Measurements from ENCODE around the gene IGSF22. TPM values are rescaled to one million over a fixed set of nuclear protein-coding genes. Genes with fewer than 3 reads are reported as not detected.

IGSF22 gene
- total and polyA plus RNA-seq, 2 donors: 0.38 to 0.57 TPM

DNA sequence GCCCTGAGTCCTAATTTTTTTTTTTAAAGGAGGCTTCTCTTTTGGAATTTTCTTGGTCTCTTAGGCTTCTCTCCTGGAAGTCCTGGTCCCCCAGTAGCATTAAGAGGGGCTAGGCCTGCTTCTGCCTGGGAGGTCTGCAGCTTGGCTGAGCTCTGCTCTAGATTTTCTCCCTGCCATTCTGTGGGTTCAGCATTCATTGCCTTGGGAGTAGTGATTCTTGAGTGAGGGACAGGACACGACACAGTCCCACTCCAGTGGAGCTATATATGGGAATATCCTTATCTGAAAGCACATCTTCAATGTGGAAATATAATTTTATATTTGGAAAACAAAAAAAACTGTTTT lies 3.7 kb downstream of the IGSF22 start:
- H3K27ac ChIP-seq (ENCODE audit: low read depth in 1 of 2, low read length in 1 of 2): no peak overlapping the region
- H3K4me3 ChIP-seq (ENCODE audit: low read length in 2 of 2): no peak overlapping the region
- peaks cover 0 to 5% of the 10 kb centered on the region in 2 donors for H3K9me3 ChIP-seq (ENCODE audit: control insufficient read depth in 2 of 2, insufficient read depth in 1 of 2, low read length in 1 of 2)
- no peak for DNase-seq (ENCODE audit: low read depth in 6 of 9, low spot score in 9 of 9)
- H3K27me3 ChIP-seq (ENCODE audit: control insufficient read depth in 2 of 2, insufficient read depth in 1 of 2, low read length in 1 of 2): peaks cover 4 to 19% of the 10 kb centered on the region in 2 donors
- no peaks in the 10 kb centered on the region for H3K36me3 ChIP-seq (ENCODE audit: control insufficient read depth in 2 of 2, insufficient read depth in 2 of 2, low read length in 1 of 2)
- H3K4me1 ChIP-seq (ENCODE audit: control insufficient read depth in 2 of 2, insufficient read depth in 2 of 2, low read length in 2 of 2): peaks cover 0 to 15% of the 10 kb centered on the region in 2 donors
- WGBS: 53% methylated on average over 1 of the region's 1 CpG

DNA sequence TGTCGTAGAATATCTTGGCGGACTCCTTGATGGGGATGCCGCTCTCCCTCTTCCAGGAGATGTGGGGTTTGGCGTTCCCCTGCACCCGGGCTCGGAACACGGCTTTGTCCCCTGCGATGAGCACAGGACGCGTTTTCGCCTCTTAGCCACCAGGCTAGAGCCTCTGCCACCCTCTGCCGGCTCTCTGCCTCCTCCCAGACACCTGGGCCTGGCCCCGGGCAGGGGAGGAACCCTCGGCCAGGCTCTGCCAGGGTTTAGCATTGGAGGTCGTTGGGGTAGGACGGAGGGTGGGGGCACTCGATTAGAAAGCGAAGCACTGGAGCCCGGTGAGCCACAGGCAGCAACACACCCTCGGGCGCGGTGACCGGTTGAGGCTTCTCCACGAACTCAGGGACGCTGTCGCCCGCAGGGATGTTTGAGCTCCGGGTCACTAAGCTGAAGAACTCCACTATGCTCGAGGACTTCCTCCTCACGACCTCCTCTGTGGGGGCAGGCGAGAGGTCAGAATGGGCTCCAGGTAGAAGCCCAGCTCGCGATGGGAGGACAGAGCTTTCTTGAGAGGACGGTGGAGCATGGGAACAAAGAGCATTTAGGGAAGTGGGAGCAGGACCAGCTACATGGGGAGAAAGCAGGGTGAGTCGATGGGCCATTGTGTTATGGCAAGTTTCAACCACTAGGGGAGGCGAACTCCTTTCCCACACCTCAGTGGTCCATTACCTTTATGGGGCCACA lies 4.3 kb downstream of the IGSF22 start:
- 1% methylated on average over 36 of the region's 36 CpGs for WGBS
- peak in 5 of 9 donors; percentile 28 to 66 (median 52) for DNase-seq (ENCODE audit: low read depth in 6 of 9, low spot score in 9 of 9)

DNA sequence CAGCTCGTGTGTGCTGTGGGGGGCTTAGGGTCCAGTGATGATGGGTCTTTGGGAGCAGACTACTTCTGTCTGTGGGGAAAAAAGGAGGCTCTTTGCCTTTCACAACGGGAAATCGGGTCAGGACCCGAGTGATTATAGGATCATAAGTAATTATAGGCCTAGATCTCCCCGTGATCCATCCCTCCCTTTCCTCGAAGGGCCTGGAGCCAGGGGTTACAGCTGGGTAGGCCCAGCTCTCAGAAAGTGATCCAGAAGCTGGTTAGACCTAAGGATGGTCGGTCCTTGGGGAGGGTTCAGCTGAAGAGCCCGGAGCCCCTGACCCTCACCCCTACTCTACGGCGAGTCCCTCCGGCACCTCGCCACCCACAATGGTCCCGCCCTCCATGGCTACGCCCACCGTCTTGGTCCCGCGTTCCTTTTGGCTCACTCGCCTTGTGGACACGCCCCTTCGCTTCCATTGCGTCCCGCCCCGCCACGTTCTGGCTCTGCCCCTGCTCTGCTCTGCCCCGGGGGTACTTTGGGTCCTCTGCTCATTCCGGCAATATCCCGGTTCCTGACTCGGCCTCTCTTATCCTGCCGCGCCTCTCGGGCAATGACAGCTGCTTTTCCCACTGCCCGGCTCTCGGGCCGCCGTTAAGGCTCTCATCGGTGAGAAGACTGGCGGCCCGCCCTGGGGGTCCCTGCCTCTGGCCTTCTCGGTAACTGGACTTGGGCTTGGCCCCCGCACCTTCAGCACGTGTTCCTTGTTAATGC lies 5.0 kb downstream of the IGSF22 start:
- peaks cover 4 to 23% of the 10 kb centered on the region in 2 donors for H3K27me3 ChIP-seq (ENCODE audit: control insufficient read depth in 2 of 2, insufficient read depth in 1 of 2, low read length in 1 of 2)
- no peaks in the 10 kb centered on the region for H3K36me3 ChIP-seq (ENCODE audit: control insufficient read depth in 2 of 2, insufficient read depth in 2 of 2, low read length in 1 of 2)
- WGBS: 8% methylated on average over 41 of the region's 41 CpGs
- H3K9me3 ChIP-seq (ENCODE audit: control insufficient read depth in 2 of 2, insufficient read depth in 1 of 2, low read length in 1 of 2): peaks cover 0 to 5% of the 10 kb centered on the region in 2 donors
- H3K4me3 ChIP-seq (ENCODE audit: low read length in 2 of 2): peak overlapping the region; percentile 54
- DNase-seq (ENCODE audit: low read depth in 6 of 9, low spot score in 9 of 9): peak; percentile 37 to 85 (median 57)
- peaks cover 0 to 15% of the 10 kb centered on the region in 2 donors for H3K4me1 ChIP-seq (ENCODE audit: control insufficient read depth in 2 of 2, insufficient read depth in 2 of 2, low read length in 2 of 2)
- no peak overlapping the region for H3K27ac ChIP-seq (ENCODE audit: low read depth in 1 of 2, low read length in 1 of 2)

More for the DNA sequence above, 4.3 kb downstream of the IGSF22 start:
- peaks cover 4 to 20% of the 10 kb centered on the region in 2 donors for H3K27me3 ChIP-seq (ENCODE audit: control insufficient read depth in 2 of 2, insufficient read depth in 1 of 2, low read length in 1 of 2)
- no peak overlapping the region for H3K27ac ChIP-seq (ENCODE audit: low read depth in 1 of 2, low read length in 1 of 2)
- H3K9me3 ChIP-seq (ENCODE audit: control insufficient read depth in 2 of 2, insufficient read depth in 1 of 2, low read length in 1 of 2): peaks cover 0 to 5% of the 10 kb centered on the region in 2 donors
- peak overlapping the region; percentile 54 for H3K4me3 ChIP-seq (ENCODE audit: low read length in 2 of 2)
- no peaks in the 10 kb centered on the region for H3K36me3 ChIP-seq (ENCODE audit: control insufficient read depth in 2 of 2, insufficient read depth in 2 of 2, low read length in 1 of 2)
- peaks cover 0 to 15% of the 10 kb centered on the region in 2 donors for H3K4me1 ChIP-seq (ENCODE audit: control insufficient read depth in 2 of 2, insufficient read depth in 2 of 2, low read length in 2 of 2)

DNA sequence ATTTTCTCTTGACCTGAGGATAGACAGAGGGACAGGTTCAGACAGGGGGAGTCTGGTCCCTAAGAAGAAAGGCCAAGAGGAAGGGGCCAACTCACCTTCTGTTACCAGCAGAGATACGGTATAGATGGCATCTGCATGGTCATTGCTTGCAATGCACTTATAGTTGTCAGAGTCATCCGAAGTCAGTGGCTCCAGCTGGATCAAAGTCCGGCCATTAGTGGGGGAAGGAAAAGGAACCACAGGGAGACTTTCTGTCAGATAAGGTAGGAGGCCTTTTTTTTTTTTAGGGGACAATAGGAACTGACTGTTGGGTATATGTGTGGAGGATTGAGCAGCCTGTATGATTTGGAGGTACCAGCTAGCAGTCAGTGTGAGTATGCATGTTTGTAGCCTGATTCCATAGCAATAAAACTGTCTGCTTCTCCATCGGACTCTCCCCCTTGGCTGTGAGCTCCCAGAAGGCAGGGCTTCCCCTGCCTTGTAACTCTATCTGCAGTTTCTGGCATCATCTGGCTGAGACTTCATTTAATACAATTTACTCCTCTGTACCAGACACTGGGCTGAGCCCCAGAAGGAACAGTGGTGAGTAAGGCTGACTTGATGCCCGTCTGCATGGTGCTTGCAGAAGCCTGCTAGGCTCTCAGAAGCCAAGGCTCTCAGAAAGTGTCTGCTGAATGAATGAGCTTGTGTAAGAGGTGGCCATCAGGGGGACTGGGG lies 5.7 kb downstream of the IGSF22 start:
- DNase-seq (ENCODE audit: low read depth in 6 of 9, low spot score in 9 of 9): no peak
- H3K36me3 ChIP-seq (ENCODE audit: control insufficient read depth in 2 of 2, insufficient read depth in 2 of 2, low read length in 1 of 2): no peaks in the 10 kb centered on the region
- H3K27me3 ChIP-seq (ENCODE audit: control insufficient read depth in 2 of 2, insufficient read depth in 1 of 2, low read length in 1 of 2): peaks cover 4 to 23% of the 10 kb centered on the region in 2 donors
- H3K9me3 ChIP-seq (ENCODE audit: control insufficient read depth in 2 of 2, insufficient read depth in 1 of 2, low read length in 1 of 2): peaks cover 0 to 5% of the 10 kb centered on the region in 2 donors
- no peak overlapping the region for H3K27ac ChIP-seq (ENCODE audit: low read depth in 1 of 2, low read length in 1 of 2)
- WGBS: 95% methylated on average over 5 of the region's 5 CpGs
- H3K4me3 ChIP-seq (ENCODE audit: low read length in 2 of 2): no peak overlapping the region
- peaks cover 0 to 15% of the 10 kb centered on the region in 2 donors for H3K4me1 ChIP-seq (ENCODE audit: control insufficient read depth in 2 of 2, insufficient read depth in 2 of 2, low read length in 2 of 2)

DNA sequence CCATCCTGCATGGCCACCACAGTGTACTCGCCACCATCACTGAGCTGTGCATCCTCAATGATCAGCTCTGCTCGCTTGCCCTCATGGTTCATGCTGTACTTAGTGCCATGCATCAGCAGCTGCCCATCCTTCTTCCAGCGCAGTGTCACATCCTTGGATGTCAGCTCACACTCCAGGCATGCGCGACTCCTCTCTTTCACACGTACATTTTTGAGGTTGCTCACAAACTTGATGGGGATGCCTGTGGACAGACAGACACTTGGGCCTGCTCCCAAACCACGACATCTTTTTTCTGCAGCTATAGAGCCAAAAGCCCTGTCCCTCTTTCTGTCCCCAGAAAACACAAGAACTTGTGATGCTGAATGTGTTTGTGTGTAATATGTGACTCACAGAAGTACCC lies 10.5 kb downstream of the IGSF22 start:
- 88% methylated on average over 7 of the region's 7 CpGs for WGBS

DNA sequence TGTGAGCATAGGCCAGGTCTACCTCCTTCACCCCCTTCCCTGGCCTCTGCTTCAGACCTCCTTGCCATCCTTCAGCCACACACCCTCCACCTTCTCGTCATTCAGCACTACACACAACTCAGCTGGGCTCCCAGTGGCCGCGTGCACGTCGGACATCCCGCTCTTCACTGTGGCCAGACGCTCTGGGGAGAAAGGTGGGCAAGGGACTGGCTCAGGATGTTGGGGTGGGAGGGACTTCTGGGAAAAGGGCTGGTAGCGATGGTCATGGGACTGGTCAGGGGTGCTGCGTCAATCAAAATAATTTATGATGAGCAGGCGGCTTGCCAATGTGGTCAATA lies 11.6 kb downstream of the IGSF22 start:
- H3K4me1 ChIP-seq (ENCODE audit: control insufficient read depth in 2 of 2, insufficient read depth in 2 of 2, low read length in 2 of 2): no peaks in the 10 kb centered on the region
- DNase-seq (ENCODE audit: low read depth in 6 of 9, low spot score in 9 of 9): no peak
- H3K4me3 ChIP-seq (ENCODE audit: low read length in 2 of 2): no peak overlapping the region
- no peak overlapping the region for H3K27ac ChIP-seq (ENCODE audit: low read depth in 1 of 2, low read length in 1 of 2)
- WGBS: 89% methylated on average over 10 of the region's 10 CpGs
- H3K27me3 ChIP-seq (ENCODE audit: control insufficient read depth in 2 of 2, insufficient read depth in 1 of 2, low read length in 1 of 2): peaks cover 4 to 9% of the 10 kb centered on the region in 2 donors
- H3K36me3 ChIP-seq (ENCODE audit: control insufficient read depth in 2 of 2, insufficient read depth in 2 of 2, low read length in 1 of 2): no peaks in the 10 kb centered on the region
- peaks cover 0 to 3% of the 10 kb centered on the region in 2 donors for H3K9me3 ChIP-seq (ENCODE audit: control insufficient read depth in 2 of 2, insufficient read depth in 1 of 2, low read length in 1 of 2)

More for the DNA sequence above, 10.5 kb downstream of the IGSF22 start:
- Histone ChIP-seq H3K4me1 (ENCODE audit: control insufficient read depth in 2 of 2, insufficient read depth in 2 of 2, low read length in 2 of 2) (no peaks in the 10 kb centered on the region), H3K27me3 (ENCODE audit: control insufficient read depth in 2 of 2, insufficient read depth in 1 of 2, low read length in 1 of 2) (peaks cover 4 to 8% of the 10 kb centered on the region in 2 donors), H3K36me3 (ENCODE audit: control insufficient read depth in 2 of 2, insufficient read depth in 2 of 2, low read length in 1 of 2) (no peaks in the 10 kb centered on the region), H3K27ac (ENCODE audit: low read depth in 1 of 2, low read length in 1 of 2) (no peak overlapping the region), H3K4me3 (ENCODE audit: low read length in 2 of 2) (no peak overlapping the region), H3K9me3 (ENCODE audit: control insufficient read depth in 2 of 2, insufficient read depth in 1 of 2, low read length in 1 of 2) (peaks cover 0 to 3% of the 10 kb centered on the region in 2 donors)
- no peak for DNase-seq (ENCODE audit: low read depth in 6 of 9, low spot score in 9 of 9)

DNA sequence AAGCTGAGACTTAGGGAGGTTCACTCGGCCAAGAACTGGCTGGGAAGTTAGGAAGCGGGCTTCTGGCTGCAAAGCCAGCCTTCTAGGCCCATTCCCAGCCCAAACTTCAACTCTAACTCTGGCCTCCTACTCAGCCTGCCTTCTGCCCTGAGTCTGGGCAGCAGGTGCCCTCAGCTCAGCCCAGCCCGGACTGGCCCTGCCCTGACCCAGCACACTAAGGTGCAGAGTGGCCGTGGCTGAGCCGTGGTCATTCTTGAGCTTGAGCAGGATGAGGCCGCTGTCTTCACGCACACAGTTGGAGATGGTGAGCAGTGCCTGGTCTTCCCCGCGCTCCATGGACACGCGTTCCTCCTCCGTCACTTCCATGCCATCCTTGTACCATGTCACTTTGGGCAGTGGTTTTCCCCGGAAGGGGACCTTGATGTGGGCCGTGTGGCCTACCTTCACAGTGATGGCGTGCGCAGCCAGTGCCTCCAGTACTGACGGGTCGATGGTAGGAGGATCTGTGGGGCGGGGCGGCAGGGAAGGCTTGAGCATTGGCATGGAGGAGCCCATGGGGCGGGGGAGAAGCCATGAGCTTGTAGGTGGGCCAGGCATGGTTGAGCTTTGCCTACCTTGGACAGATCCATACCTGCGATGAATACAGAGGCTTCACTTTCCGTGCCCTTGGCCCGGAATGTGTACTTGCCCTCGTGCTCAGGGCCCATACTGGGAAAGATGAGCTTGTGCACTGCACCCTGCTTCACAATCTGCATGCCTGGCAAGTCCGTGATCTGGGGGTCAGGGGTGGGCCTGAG lies 12.1 kb downstream of the IGSF22 start:
- peaks cover 4 to 14% of the 10 kb centered on the region in 2 donors for H3K27me3 ChIP-seq (ENCODE audit: control insufficient read depth in 2 of 2, insufficient read depth in 1 of 2, low read length in 1 of 2)
- H3K36me3 ChIP-seq (ENCODE audit: control insufficient read depth in 2 of 2, insufficient read depth in 2 of 2, low read length in 1 of 2): no peaks in the 10 kb centered on the region
- H3K4me3 ChIP-seq (ENCODE audit: low read length in 2 of 2): no peak overlapping the region
- DNase-seq (ENCODE audit: low read depth in 6 of 9, low spot score in 9 of 9): no peak
- H3K27ac ChIP-seq (ENCODE audit: low read depth in 1 of 2, low read length in 1 of 2): no peak overlapping the region
- 96% methylated on average over 26 of the region's 26 CpGs for WGBS
- peaks cover 0 to 3% of the 10 kb centered on the region in 2 donors for H3K9me3 ChIP-seq (ENCODE audit: control insufficient read depth in 2 of 2, insufficient read depth in 1 of 2, low read length in 1 of 2)
- H3K4me1 ChIP-seq (ENCODE audit: control insufficient read depth in 2 of 2, insufficient read depth in 2 of 2, low read length in 2 of 2): no peaks in the 10 kb centered on the region

DNA sequence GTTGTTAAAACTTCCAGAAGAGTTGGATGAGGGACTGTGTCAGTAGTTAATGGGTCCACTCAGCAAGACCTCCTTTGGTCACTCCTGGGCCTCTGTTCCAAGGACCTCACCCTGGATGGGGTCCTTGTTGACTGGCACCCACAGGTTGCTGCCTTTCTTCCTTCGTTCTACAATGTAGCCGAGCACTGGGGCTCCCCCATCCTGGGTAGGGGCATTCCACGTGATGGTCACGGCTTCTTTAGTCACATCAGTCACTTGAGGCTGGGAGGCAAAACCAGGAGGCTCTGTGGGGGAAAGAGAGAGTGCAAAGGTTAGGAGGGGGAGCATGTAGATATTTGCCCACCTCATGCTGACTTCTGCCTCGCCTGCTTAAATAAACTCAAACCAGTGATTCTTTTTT lies 15.4 kb downstream of the IGSF22 start:
- H3K27ac ChIP-seq (ENCODE audit: low read depth in 1 of 2, low read length in 1 of 2): no peak overlapping the region
- peaks cover 3 to 12% of the 10 kb centered on the region in 2 donors for H3K4me1 ChIP-seq (ENCODE audit: control insufficient read depth in 2 of 2, insufficient read depth in 2 of 2, low read length in 2 of 2)
- peaks cover 6 to 39% of the 10 kb centered on the region in 2 donors for H3K27me3 ChIP-seq (ENCODE audit: control insufficient read depth in 2 of 2, insufficient read depth in 1 of 2, low read length in 1 of 2)
- H3K36me3 ChIP-seq (ENCODE audit: control insufficient read depth in 2 of 2, insufficient read depth in 2 of 2, low read length in 1 of 2): no peaks in the 10 kb centered on the region
- peaks cover 0 to 3% of the 10 kb centered on the region in 2 donors for H3K9me3 ChIP-seq (ENCODE audit: control insufficient read depth in 2 of 2, insufficient read depth in 1 of 2, low read length in 1 of 2)
- DNase-seq (ENCODE audit: low read depth in 6 of 9, low spot score in 9 of 9): no peak
- WGBS: 92% methylated on average over 5 of the region's 5 CpGs
- no peak overlapping the region for H3K4me3 ChIP-seq (ENCODE audit: low read length in 2 of 2)

All from thymus (tissue), 11 donors.